PC-9 (cell line): ENCODE data around the gene FAM110A.

ENCODE experiments used
- EZH2 ChIP-seq: fragments of 200-600 bp; sonication (generic); IDR thresholded peaks from 2 replicates; pipeline ENCODE4 v1.8.0; 2017; ENCODE audit warnings: antibody characterized with exemption, low read depth
- TF ChIP-seq, protein P1 (sequence below): fragments of 200-600 bp; sonication (generic); conservative IDR thresholded peaks from 2 replicates; pipeline ENCODE4 v1.6.1; 2017; ENCODE audit warnings: mixed run types, antibody characterized with exemption, mild to moderate bottlenecking, moderate library complexity

DNA sequence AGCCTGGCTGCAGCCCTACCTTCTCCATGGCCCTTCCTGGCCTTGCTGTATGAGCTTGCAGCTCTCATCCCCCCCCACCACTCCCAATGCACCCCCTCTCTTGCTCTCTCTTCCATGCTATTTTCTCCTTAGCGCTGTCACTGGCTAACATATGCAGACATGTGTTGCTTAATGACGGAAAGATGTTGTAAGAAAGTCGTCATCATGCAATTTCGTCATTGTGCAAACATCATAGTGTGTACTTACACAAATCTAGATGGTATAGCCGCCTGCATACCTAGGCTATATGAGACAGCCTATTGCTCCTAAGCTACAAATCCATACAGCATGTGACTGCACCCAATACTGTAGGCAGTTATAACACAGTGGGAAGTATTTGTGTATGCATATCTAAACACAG is 55.6 kb downstream of the FAM110A start:
- TF ChIP-seq, protein P1, sequence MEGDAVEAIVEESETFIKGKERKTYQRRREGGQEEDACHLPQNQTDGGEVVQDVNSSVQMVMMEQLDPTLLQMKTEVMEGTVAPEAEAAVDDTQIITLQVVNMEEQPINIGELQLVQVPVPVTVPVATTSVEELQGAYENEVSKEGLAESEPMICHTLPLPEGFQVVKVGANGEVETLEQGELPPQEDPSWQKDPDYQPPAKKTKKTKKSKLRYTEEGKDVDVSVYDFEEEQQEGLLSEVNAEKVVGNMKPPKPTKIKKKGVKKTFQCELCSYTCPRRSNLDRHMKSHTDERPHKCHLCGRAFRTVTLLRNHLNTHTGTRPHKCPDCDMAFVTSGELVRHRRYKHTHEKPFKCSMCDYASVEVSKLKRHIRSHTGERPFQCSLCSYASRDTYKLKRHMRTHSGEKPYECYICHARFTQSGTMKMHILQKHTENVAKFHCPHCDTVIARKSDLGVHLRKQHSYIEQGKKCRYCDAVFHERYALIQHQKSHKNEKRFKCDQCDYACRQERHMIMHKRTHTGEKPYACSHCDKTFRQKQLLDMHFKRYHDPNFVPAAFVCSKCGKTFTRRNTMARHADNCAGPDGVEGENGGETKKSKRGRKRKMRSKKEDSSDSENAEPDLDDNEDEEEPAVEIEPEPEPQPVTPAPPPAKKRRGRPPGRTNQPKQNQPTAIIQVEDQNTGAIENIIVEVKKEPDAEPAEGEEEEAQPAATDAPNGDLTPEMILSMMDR, result no peak
- TF ChIP-seq EZH2, result no peak
